ENCODE results near the gene SDSL. TPM values are rescaled to one million over a fixed set of nuclear protein-coding genes. Genes with fewer than 3 reads are reported as not detected.

Gene SDSL
- total and polyA plus RNA-seq, 4 donors: 3.0 to 25.8 (median 13.0) TPM

GRCh38 chr12:113425960-113426453 lies 3.8 kb downstream of the SDSL start:
- H3K9me3 ChIP-seq (ENCODE audit: control insufficient read depth in 4 of 4, insufficient read depth in 3 of 4, low read length in 3 of 4): peaks cover 0 to 4% (median 0%) of the 10 kb centered on the region in 4 donors
- ATAC-seq (ENCODE audit: insufficient read depth, low FRiP score) (no peak), DNase-seq (no peak)
- peaks cover 0 to 6% (median 0%) of the 10 kb centered on the region in 5 donors for H3K4me1 ChIP-seq (ENCODE audit: control insufficient read depth in 5 of 5, insufficient read depth in 5 of 5, low read length in 5 of 5)
- no peak overlapping the region for H3K27ac ChIP-seq (ENCODE audit: low read depth in 1 of 2, low read length in 1 of 2)
- WGBS, 2 donors: 32 to 35% methylated on average over 11 of the region's 11 CpGs
- no peak overlapping the region for H3K4me3 ChIP-seq
- TF ChIP-seq CTCF (IDR thresholded peaks at IDR 0.05; ENCODE audit: control extremely low read depth, extremely low read depth): no peak
- H3K9ac ChIP-seq (ENCODE audit: insufficient read depth in 1 of 2, low read length in 2 of 2): no peak overlapping the region
- H3K27me3 ChIP-seq (ENCODE audit: control insufficient read depth in 3 of 3, insufficient read depth in 3 of 3, low read length in 2 of 3): no peaks in the 10 kb centered on the region
- no peaks in the 10 kb centered on the region for H3K36me3 ChIP-seq (ENCODE audit: control insufficient read depth in 4 of 4, insufficient read depth in 4 of 4, low read length in 4 of 4)

DNA sequence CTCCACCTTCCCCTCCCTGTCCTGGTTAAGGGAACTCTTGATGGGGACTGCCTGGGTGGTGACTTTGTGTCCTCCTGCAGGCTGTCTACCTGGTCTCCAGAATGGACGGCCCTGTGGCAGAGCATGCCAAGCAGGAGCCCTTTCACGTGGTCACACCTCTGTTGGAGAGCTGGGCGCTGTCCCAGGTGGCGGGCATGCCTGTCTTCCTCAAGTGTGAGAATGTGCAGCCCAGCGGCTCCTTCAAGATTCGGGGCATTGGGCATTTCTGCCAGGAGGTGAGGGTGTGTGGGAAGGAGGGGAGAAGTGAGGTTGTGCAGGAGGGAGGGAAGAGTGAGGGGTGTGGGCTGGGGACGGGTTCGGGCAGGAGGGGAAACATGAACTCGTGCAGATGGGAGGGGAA lies 5.7 kb downstream of the SDSL start:
- peaks cover 0 to 2% (median 0%) of the 10 kb centered on the region in 5 donors for H3K4me1 ChIP-seq (ENCODE audit: control insufficient read depth in 5 of 5, insufficient read depth in 5 of 5, low read length in 5 of 5)
- no peak overlapping the region for H3K27ac ChIP-seq (ENCODE audit: low read depth in 1 of 2, low read length in 1 of 2)
- H3K9ac ChIP-seq (ENCODE audit: insufficient read depth in 1 of 2, low read length in 2 of 2): no peak overlapping the region
- H3K36me3 ChIP-seq (ENCODE audit: control insufficient read depth in 4 of 4, insufficient read depth in 4 of 4, low read length in 4 of 4): no peaks in the 10 kb centered on the region
- no peak overlapping the region for H3K4me3 ChIP-seq
- ATAC-seq (ENCODE audit: insufficient read depth, low FRiP score): no peak
- no peak for TF ChIP-seq CTCF (IDR thresholded peaks at IDR 0.05; ENCODE audit: control extremely low read depth, extremely low read depth)
- DNase-seq: no peak
- 59 to 77% methylated on average over 9 of the region's 9 CpGs for WGBS, 2 donors
- no peaks in the 10 kb centered on the region for H3K27me3 ChIP-seq (ENCODE audit: control insufficient read depth in 3 of 3, insufficient read depth in 3 of 3, low read length in 2 of 3)
- H3K9me3 ChIP-seq (ENCODE audit: control insufficient read depth in 4 of 4, insufficient read depth in 3 of 4, low read length in 3 of 4): peaks cover 0 to 4% (median 0%) of the 10 kb centered on the region in 4 donors

- no peak overlapping the region for H3K27ac ChIP-seq (ENCODE audit: low read depth in 1 of 2, low read length in 1 of 2)
- peaks cover 0 to 2% (median 0%) of the 10 kb centered on the region in 5 donors for H3K4me1 ChIP-seq (ENCODE audit: control insufficient read depth in 5 of 5, insufficient read depth in 5 of 5, low read length in 5 of 5)
- no peaks in the 10 kb centered on the region for H3K36me3 ChIP-seq (ENCODE audit: control insufficient read depth in 4 of 4, insufficient read depth in 4 of 4, low read length in 4 of 4)
- H3K27me3 ChIP-seq (ENCODE audit: control insufficient read depth in 3 of 3, insufficient read depth in 3 of 3, low read length in 2 of 3): no peaks in the 10 kb centered on the region
- ATAC-seq (ENCODE audit: insufficient read depth, low FRiP score) (no peak), DNase-seq (no peak)
- TF ChIP-seq CTCF (IDR thresholded peaks at IDR 0.05; ENCODE audit: control extremely low read depth, extremely low read depth): no peak
- H3K4me3 ChIP-seq: no peak overlapping the region
- H3K9ac ChIP-seq (ENCODE audit: insufficient read depth in 1 of 2, low read length in 2 of 2): no peak overlapping the region
- H3K9me3 ChIP-seq (ENCODE audit: control insufficient read depth in 4 of 4, insufficient read depth in 3 of 4, low read length in 3 of 4): peaks cover 0 to 4% (median 0%) of the 10 kb centered on the region in 4 donors
- 78 to 81% methylated on average over 1 of the region's 1 CpG for WGBS, 2 donors
Observed at GRCh38 chr12:113428482-113428881, 6.3 kb downstream of the SDSL start.

DNA sequence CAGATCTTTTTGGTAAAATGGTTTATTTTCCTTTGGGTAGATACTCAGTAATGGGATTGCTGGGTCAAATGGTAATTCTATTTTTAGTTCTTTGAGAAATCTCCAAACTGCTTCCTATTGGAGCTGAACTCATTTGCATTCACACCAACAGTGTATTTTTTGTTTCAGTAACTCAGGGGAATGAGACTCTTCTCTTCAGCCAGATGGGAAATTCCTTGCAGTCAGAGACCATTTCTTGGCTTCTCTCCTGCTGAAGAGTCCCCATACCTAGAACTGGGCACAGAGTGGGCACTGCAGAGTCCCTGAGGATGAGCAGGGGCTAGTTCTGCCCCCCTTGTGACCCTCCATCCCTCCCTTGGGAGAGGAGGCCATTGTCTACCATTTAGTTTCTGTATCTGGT lies 10.8 kb downstream of the SDSL start:
- no peaks in the 10 kb centered on the region for H3K27me3 ChIP-seq (ENCODE audit: control insufficient read depth in 3 of 3, insufficient read depth in 3 of 3, low read length in 2 of 3)
- no peaks in the 10 kb centered on the region for H3K4me1 ChIP-seq (ENCODE audit: control insufficient read depth in 5 of 5, insufficient read depth in 5 of 5, low read length in 5 of 5)
- H3K9ac ChIP-seq (ENCODE audit: insufficient read depth in 1 of 2, low read length in 2 of 2): no peak overlapping the region
- peaks cover 0 to 4% (median 0%) of the 10 kb centered on the region in 4 donors for H3K9me3 ChIP-seq (ENCODE audit: control insufficient read depth in 4 of 4, insufficient read depth in 3 of 4, low read length in 3 of 4)
- DNase-seq (no peak), ATAC-seq (ENCODE audit: insufficient read depth, low FRiP score) (no peak)
- H3K36me3 ChIP-seq (ENCODE audit: control insufficient read depth in 4 of 4, insufficient read depth in 4 of 4, low read length in 4 of 4): no peaks in the 10 kb centered on the region
- H3K4me3 ChIP-seq: no peak overlapping the region
- TF ChIP-seq CTCF (IDR thresholded peaks at IDR 0.05; ENCODE audit: control extremely low read depth, extremely low read depth): no peak
- H3K27ac ChIP-seq (ENCODE audit: low read depth in 1 of 2, low read length in 1 of 2): no peak overlapping the region
